HEK293 (cell line): Measurements from ENCODE around the gene ELAVL4.

Experiments used
- CTCF ChIP-seq: fragments of 450-650 bp; formaldehyde crosslinking; IDR thresholded peaks from 2 replicates; pipeline ENCODE4 v1.5.1; 2016; ENCODE audit warnings: missing biosample characterization, missing genetic modification characterization
- PRDM1 ChIP-seq: fragments of 450-650 bp; formaldehyde crosslinking; IDR thresholded peaks from 2 replicates; pipeline ENCODE4; 2016; ENCODE audit warnings: missing biosample characterization, missing genetic modification characterization
- ZNF157 ChIP-seq: fragments of 450-650 bp; formaldehyde crosslinking; IDR thresholded peaks from 2 replicates; pipeline ENCODE4 v1.5.1; 2016; ENCODE audit warnings: missing biosample characterization, missing genetic modification characterization
- ZNF501 ChIP-seq: fragments of 450-650 bp; formaldehyde crosslinking; IDR thresholded peaks from 2 replicates; pipeline ENCODE4 v1.5.1; 2016; ENCODE audit warnings: missing biosample characterization, missing genetic modification characterization

GRCh38 chr1:50126927-50127715, 18.4 kb downstream of the ELAVL4 start:
- TF ChIP-seq CTCF (tag by site-specific recombination) = no peak
- TF ChIP-seq PRDM1 = no peak
- TF ChIP-seq ZNF157 = no peak
- TF ChIP-seq ZNF501 (tag by site-specific recombination) = no peak
